HEK293T (cell line): ENCODE results near the gene JAZF1.

Experiments used
- ARNT ChIP-seq: fragments of 450-650 bp; IDR thresholded peaks from 2 replicates; pipeline ENCODE4 v1.6.1; 2017; ENCODE audit warnings: mild to moderate bottlenecking
- ELF4 ChIP-seq: fragments of 450-650 bp; IDR thresholded peaks from 2 replicates; pipeline ENCODE4 v1.6.1; 2017; ENCODE audit warnings: antibody characterized with exemption
- FOXA1 ChIP-seq: fragments of 450-650 bp; IDR thresholded peaks from 2 replicates; pipeline ENCODE4 v1.6.1; 2016; ENCODE audit warnings: mild to moderate bottlenecking
- FOXK2 ChIP-seq: fragments of 450-650 bp; IDR thresholded peaks from 2 replicates; pipeline ENCODE4 v1.6.1; 2016; ENCODE audit warnings: mild to moderate bottlenecking
- HDGF ChIP-seq: fragments of 450-650 bp; IDR thresholded peaks from 2 replicates; pipeline ENCODE4 v1.6.1; 2017; ENCODE audit warnings: antibody characterized with exemption, borderline replicate concordance
- LEF1 ChIP-seq: fragments of 450-650 bp; IDR thresholded peaks from 2 replicates; pipeline ENCODE4 v1.6.1; 2017; ENCODE audit warnings: mild to moderate bottlenecking, borderline replicate concordance
- SP1 ChIP-seq: fragments of 450-650 bp; IDR thresholded peaks from 2 replicates; pipeline ENCODE4 v1.6.1; 2017
- SUZ12 ChIP-seq: fragments of 450-650 bp; IDR thresholded peaks from 2 replicates; pipeline ENCODE4 v1.6.1; 2016; ENCODE audit warnings: mild to moderate bottlenecking
- TARDBP ChIP-seq: fragments of 450-650 bp; IDR thresholded peaks from 2 replicates; pipeline ENCODE4 v1.6.1; 2016

GRCh38 chr7:27842094-27842692 is 338.4 kb downstream of the JAZF1 start:
- no peak for TF ChIP-seq TARDBP
- TF ChIP-seq ELF4, result no peak
- TF ChIP-seq FOXA1, result no peak
- TF ChIP-seq SP1, result no peak
- TF ChIP-seq SUZ12, result no peak
- TF ChIP-seq LEF1, result no peak
- TF ChIP-seq HDGF, result no peak
- TF ChIP-seq ARNT, result no peak
- TF ChIP-seq FOXK2, result no peak
